GM10248 (cell line): ENCODE results near the gene PRSS33.

Experiments
- CTCF ChIA-PET: fragments of 300-600 bp; sonication (Branson Sonifier 250); formaldehyde crosslinking; extraction: SDS; loops from one replicate; lab custom pipeline; 2021; ENCODE audit warnings: antibody characterized with exemption; lab: Yijun Ruan, JAX
- POLR2A ChIA-PET: fragments of 350-650 bp; sonication (Branson Sonifier 250); formaldehyde crosslinking; extraction: SDS; loops from one replicate; lab custom pipeline; 2020; ENCODE audit warnings: antibody characterized with exemption; lab: Yijun Ruan, JAX
- DNase-seq: peaks from one replicate; pipeline ENCODE4 v3.0.0; 2012; ENCODE audit errors: extremely low spot score
- TF ChIP-seq, protein P1 (sequence below): IDR thresholded peaks from 2 replicates; pipeline ENCODE4 v1.5.1; 2012; ENCODE audit warnings: mild to moderate bottlenecking, low read depth; ENCODE audit errors: extremely low read depth, missing control alignments, control extremely low read depth

PRSS33 gene

DNA sequence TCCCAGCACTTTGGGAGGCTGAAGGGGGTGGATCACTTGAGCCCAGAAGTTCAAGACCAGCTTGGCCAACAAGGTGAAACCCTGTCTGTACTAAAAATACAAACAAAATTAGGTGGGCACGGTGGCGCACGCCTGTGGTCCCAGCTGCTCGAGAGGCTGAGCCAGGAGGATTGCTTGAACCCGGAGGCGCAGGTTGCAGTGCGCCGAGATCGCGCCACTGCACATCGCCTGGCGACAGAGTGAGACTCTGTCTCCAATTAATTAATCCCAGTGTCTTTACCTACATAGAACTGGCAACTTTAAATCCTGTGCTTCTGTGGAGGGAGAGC is 8.8 kb downstream of the PRSS33 start:
- TF ChIP-seq, protein P1, sequence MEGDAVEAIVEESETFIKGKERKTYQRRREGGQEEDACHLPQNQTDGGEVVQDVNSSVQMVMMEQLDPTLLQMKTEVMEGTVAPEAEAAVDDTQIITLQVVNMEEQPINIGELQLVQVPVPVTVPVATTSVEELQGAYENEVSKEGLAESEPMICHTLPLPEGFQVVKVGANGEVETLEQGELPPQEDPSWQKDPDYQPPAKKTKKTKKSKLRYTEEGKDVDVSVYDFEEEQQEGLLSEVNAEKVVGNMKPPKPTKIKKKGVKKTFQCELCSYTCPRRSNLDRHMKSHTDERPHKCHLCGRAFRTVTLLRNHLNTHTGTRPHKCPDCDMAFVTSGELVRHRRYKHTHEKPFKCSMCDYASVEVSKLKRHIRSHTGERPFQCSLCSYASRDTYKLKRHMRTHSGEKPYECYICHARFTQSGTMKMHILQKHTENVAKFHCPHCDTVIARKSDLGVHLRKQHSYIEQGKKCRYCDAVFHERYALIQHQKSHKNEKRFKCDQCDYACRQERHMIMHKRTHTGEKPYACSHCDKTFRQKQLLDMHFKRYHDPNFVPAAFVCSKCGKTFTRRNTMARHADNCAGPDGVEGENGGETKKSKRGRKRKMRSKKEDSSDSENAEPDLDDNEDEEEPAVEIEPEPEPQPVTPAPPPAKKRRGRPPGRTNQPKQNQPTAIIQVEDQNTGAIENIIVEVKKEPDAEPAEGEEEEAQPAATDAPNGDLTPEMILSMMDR: no peak
- no peak for DNase-seq
- POLR2A ChIA-PET: no interaction called here
- CTCF ChIA-PET: interaction anchor here (0.7 to 1.0 kb wide), 2 partner anchors 89 to 149 kb away, joined by 3 read pairs; no protein-coding TSS in a partner anchor

DNA sequence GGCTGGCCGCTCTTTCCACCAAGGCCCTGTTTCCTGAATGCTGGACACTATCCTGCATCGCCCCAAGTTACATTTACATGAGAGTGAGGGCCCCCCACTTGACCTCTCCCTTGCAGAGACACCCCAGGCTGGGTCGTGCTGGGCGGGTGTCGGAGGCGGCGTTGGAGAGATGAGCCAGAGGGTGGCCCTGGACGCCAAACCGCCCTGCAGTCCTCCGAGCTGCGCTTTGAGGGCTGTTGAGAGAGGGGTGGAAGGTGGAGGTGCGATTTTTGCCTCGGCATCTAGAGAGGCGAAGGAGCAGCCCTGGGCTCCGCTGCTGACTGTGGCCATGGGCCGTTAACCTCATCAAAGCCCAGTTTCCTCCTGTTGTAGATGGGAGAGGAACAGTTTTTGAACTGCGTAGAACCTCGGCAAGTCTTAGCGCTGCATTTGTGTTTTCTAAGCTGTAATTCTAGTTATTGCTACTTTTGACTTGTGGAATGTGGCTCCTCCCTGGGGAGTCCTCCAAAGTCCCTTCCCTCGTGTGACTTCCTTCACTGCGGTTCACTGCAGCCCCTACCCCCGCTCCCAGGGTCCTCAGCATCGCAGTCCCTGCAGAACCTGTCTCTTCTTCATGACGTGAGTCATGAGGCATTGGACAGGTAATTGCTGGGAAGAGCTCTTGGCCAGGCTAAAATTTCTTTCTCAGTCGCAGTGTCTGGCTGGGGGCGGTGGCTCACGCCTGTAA is 9.3 kb downstream of the PRSS33 start:
- DNase-seq: no peak

DNA sequence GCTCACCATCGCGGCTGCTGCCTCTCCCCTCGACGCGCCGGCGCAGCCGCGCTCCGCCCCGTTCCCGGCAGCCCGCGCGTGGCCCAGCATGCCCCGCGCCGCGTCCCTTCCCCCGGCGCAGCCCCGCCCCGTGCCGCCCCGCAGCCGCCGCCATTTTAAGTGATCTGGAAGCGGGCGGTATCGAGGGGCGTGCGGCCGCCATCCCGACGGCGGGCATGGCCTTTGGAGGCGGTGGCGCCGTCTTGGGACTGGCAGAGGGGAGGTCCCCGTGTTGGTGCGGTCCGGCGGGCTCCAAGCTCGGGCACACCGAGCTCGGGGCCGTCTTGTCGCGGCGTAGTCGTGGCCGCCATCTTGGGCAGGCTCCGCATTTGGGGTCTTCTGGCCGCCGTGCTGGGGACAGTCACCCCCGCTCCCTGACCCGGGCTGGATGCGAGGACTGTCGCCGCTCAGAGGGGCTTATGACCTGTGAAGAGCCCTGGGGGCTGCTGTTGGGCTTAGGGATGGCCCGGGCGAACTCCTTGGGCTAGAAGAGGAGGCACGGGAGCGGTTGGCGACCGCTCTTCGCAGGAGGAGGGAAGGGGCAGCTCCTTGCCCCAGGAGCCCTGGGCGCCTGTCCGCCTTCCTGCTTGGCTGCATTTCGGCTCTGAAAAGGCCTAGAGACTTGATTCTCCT is 10.0 kb downstream of the PRSS33 start, which contains the start of gene ELOB:
Gene ELOB (minus strand): TSS at position 50 of the 672 bp plus-strand sequence. CDS start 41 bp downstream, at position 9.
- TF ChIP-seq, protein P1: no peak
- ChIA-PET POLR2A (no interaction called here), CTCF (interaction anchor here (2.6 kb wide), 1 partner anchor 91 kb away, joined by 11 read pairs; no protein-coding TSS in a partner anchor)
- peak; percentile 97 for DNase-seq

More for the DNA sequence above, 9.3 kb downstream of the PRSS33 start:
- POLR2A ChIA-PET: no interaction called here
- CTCF ChIA-PET: interaction anchor here (0.7 to 2.6 kb wide), 3 partner anchors 90 to 149 kb away, joined by 3 to 11 read pairs (median 3); no protein-coding TSS in a partner anchor
- TF ChIP-seq, protein P1: no peak

DNA sequence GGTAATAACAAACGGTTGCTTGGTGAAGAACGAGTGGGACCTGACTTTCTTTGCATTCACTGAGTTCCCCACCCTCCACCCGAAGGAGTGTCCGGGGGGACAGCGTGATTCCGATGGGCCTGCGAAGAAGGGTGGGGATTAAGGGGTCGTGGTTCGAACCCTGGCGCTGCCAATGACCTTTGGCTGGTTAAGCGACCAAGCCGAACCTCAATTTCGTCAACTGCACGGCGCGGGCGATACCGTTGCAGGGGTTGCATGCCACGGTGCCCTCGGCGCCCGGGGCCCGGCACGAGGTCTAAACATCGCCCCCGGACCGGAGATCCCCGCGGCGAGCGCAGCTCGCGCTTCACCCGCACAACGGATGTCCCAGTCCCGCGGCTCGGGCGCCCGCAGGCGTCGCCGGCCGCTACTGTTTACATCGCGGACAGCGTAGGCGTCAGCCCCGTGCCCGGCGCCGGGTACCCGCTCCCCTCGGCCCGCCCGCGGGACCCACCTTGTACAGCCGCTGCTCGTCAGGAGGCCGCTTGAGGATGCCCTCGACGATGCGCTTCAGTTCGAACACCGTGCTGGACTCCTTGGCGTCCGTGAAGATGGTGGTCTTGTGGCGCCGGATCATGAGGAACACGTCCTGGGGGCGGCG is 10.7 kb downstream of the PRSS33 start:
- ChIA-PET POLR2A (no interaction called here), CTCF (interaction anchor here (1.2 to 2.6 kb wide), 2 partner anchors 10 to 92 kb away, joined by 3 to 11 read pairs; no protein-coding TSS in a partner anchor)
- TF ChIP-seq, protein P1: no peak
- no peak for DNase-seq

DNA sequence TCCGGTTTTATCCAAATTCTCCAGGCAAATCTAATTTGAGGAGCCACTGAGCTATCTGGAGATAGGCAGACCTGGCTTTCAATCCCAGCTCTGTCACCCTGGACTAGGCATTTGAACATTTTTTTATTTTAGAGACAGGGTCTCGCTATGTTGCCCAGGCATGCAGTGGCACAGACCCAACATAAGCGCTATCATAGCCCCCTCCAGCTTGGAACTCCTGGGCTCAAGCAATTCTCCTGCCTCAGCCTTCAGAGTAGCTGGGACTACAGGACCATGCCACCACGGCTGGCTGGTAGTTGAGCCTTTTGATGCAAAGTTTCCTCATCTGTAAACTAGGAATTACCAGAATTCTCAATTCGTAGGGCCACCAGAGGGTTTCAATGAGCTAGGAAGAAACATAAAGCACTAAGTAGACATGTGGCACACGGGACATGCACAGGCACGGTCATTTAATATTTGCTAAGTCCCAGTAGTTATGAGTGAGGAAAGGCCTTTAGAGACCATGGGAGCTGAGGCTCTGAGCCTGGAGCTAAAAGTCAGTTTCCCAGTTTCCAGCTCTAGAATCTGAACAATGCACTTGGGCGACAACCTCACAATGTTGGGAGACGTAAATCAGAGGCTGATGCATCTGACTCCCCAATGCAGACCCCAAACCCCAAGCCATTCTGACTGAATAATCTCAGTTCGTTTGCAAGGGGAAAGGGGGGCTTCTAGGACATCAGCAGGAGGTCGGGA is 11.4 kb downstream of the PRSS33 start:
- POLR2A ChIA-PET: no interaction called here
- DNase-seq: no peak
- TF ChIP-seq, protein P1: no peak
- CTCF ChIA-PET: interaction anchor here (1.2 to 2.6 kb wide), 2 partner anchors 9 to 92 kb away, joined by 3 to 11 read pairs; no protein-coding TSS in a partner anchor
